HG03565 (cell line): Measurements from ENCODE around the gene ITGA7.

Source experiments
- ATAC-seq: cut with Tn5 transposase; IDR thresholded peaks from one replicate; pipeline ENCODE4 v1.9.1; 2021; ENCODE audit warnings: mild to moderate bottlenecking, moderate library complexity; ENCODE audit not compliant: unreplicated experiment

The ITGA7 gene

DNA sequence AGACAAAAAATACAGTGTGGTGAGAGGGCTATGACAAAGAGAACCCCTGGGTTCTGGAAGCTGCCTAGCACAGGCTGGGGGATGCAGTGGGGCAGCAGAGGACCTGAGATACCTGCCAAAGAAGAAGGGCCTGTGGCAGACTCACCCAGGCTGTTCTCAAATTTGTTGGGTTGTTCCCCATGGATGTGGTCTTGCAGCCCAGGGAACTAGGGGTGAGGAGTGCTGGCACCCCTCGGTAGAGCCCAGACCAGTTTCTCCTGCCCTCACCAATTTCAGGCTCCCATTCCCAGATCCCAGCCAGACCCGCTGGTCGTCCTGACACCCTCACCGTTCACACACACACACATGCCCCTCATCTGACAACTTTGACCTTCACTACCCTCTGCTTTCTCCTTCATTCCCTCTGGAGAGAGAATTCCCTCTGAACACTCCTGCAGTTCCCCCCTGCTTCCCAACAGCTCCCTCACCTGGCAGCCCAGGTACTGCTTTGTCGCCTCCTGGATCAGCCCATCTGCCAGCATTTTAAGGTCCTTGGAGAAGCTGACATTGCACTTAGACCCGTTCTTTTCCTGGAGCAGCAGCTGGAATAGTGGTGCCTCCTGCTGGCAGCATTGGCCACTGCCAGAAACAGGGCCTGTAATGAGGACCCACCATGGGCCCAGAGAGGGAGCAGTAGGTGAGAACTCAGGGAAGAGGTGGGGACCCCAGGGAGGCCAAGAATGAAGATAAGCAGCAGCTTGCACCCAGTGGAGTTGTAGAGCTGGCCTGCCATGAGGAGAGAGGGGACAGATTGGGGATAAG lies 29.3 kb upstream of the ITGA7 start:
- no peak for ATAC-seq

DNA sequence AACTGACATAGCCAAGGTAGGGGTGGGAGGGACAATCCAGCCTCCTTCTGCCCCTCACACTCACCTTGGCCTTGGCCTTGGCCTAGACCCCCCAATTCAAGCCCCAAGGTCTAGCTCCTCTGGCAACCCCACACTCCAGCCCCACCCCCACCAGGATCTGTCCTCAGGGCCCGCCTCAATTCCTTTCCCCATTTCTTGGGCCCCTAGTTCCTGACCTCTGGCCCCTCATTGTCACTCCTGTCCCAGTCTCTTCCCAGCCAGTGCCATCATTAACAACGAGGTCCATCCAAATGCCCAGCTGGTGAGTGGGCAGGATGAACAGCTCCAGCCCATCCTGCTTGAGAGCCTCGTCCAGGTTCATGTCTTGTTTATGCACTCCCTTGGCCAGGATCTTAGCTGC lies 28.4 kb upstream of the ITGA7 start:
- no peak for ATAC-seq

DNA sequence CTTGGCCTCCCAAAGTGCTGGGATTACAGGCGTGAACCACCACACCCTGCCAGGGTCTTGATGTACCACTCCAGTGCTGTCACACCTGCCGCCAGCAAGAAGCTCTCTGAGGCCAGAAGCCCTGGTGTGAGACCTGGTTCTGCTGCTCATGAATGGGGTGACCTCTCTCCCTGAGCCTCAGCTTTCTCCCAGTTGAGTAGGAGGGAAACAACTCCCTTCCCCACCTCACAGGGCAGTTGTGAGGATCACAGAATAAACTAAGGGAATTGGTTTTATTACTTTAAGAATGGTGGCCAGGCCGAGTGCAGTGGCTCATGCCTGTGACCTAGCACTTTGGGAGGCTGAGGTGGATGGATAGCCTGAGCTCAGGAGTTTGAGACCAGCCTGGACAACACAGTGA lies 26.9 kb upstream of the ITGA7 start:
- no peak for ATAC-seq

DNA sequence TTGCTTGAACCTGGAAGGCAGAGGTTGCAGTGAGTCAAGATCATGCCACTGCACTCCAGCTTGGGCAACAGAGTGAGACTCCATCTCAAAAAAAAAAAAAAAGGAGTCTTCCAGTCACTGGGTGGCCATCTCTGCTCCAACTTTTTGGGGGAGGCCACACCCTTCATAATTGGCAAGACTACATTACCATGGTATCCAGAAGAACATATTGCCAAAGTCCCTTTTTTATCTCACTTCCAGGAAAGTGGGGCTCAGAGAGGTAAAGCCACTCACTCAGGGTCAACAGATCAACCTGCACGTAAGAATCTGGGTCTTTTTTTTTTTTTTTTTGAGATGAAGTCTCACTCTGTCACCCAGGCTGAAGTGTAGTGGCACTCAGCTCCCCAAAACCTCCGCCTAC lies 26.2 kb upstream of the ITGA7 start:
- ATAC-seq: no peak

DNA sequence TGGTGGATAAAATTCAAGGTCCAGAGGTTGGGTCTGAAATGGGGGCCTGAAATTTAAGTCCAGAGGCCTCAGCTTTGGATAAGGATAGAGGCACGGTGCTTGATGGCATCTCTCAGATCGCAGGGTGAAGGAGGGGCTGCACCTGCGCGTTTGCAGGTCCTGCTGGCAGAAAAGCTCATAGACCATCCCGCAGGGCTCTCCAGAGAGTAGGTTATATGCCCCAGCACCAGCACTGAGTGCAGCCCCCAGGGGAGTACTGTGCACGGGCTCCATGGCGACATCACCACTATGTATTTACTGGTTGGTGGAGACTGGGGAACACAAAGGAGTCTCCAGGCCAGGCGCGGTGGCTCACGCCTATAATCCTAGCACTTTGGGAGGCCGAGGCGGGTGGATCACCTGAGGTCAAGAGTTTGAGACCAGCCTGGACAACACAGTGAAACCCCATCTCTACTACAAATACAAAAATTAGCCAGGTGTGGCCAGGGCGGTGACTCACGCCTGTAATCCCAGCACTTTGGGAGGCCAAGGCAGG lies 25.4 kb upstream of the ITGA7 start:
- ATAC-seq: no peak

DNA sequence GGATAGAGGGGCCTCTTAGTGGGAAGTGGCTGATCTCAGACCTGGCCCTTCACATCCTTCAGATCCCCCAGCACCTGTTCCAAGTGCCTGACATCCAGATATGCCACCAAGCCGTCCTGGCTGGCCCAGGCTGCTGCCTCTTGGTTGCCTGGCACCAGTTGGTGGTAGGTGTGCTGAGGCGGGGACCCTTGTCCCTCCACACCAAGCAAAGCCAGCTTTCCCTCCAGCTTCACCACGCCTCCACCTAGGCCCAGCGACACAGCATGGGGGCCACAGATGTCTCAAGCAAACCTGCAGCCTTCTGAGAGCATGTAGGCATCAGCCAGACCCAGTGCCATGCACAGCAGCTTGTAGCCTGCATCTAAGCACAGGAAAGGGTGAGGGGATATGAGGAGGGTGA lies 24.6 kb upstream of the ITGA7 start:
- no peak for ATAC-seq

DNA sequence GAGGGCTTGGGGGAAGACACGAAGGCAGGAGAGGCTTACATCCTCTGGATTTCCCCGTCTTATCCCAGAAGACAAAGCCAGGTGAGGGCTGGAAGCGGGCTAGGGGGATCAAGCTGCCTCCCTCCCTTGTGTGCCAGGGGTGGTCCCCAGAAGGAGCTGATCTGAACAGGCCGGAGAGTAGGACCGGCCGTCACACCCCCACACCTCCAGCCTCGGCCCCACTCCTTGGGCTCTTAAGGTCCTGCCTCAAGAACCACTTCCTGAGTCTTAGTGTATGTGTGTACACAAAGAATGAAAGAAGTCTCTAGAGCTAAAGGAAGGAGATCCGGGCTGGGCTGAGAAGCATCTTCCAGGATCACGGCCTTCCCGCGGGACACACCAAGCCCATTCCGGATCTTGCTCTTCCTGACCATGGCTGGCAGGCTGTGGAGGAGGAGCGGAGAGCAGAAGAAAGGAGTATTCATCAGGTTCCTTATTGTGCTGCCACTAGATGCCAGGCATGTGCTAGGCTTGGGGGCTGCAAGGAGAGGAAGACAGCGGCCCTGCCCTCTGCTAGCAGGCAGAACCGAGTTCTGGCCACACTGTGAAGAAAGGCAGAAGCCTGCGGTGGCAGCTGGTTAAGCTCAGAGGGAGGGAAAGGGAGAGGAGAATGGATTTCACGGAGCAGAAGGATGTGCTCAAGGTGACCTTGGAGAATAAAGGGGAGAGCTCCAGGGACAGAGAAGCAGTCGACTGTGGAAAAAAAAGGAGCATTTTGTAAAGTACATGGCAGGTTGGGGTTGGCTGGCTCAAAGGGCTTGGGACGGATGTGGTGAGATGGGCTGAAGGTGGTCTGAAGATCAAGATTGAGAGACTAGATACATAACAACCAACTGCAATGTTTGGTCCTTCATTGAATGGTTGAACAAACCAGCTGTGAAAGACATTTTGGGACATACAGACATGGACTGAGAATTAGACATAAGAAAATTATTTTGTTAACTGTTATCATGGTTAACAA lies 22.4 kb upstream of the ITGA7 start:
- peak; percentile 27 for ATAC-seq

DNA sequence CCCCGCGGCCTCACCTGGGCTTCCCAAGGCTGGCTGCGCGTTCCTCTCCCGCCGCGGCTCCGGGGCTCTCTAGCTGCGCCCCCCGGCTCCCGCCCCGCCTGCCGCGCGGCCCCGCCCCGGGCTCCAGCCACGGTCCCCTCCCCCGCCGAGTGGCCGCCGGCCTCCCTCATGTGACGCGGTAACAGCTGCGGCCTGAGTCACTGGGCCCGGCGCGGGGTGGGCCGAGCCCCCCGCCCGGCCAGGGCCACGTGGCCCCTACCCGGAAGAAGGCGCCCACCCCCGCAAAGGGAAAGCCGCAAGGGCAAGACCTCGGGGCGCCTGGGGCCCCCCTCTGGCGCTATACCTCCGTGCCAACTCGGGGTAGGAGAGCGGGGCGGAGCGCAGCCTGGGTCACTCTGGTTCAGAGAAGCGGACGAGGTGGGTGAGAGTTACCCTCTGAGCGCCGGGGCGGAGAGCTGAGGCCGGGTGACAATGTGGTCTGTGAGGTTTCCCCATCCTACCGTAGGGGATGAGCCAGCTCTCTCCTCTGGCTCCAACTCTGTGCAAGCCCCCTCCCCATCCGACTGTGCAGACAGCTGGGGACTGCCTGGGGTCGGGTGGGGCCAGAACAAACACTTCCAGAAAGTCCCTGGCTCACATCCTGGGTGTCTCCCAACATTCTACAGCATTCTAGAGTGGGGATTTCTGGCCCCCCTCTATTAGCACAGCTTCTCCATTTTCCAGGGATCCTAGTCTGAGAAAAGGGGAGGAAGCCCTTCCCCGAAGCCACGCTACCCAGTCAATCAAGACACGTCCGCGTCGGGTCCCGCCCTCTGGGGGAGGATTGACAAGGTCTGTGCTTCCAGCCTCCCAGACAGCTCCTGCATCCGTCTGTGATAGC lies 21.5 kb upstream of the ITGA7 start, which contains the start of gene CD63:
CD63 (minus strand) TSS at position 71 of the 880 bp plus-strand sequence. CDS start 668 bp downstream, outside the sequence.
- ATAC-seq: peak; percentile 54

DNA sequence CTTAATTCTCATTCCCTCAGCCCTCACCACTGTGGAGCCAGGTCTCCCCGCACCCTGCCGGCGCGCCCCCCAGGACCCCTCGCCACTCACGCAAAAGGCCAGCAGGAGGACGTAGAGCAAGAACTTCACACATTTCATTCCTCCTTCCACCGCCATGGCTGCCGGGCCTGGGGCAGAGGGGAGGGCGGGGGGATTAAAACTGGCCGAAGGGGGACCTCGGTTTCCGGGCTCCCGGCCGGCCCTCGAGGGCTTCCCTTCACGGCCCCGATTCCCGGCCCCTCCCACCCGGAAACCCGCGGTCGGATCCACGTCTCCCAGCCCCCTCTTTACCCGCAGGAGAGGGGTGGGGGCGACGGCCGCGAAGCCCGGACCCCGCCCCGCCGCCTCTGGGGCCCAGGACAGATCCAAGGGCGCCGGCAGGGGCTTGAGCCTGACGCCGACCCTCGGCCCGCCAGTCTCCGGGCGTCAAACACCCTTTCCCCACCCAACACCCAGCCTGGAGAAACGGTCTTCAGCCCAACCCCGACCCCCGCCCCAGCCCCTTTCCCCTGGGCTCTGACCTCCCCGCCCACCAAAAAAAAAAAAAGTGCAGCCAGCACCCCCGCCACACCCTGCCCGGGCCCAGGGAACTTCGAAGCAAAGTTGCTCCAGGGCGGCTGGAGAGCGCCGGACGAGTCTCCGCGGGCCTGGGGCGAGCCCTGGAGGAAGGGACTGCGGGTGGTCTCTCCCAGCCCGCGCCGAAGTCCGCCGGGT lies 20.7 kb upstream of the ITGA7 start:
- no peak for ATAC-seq

DNA sequence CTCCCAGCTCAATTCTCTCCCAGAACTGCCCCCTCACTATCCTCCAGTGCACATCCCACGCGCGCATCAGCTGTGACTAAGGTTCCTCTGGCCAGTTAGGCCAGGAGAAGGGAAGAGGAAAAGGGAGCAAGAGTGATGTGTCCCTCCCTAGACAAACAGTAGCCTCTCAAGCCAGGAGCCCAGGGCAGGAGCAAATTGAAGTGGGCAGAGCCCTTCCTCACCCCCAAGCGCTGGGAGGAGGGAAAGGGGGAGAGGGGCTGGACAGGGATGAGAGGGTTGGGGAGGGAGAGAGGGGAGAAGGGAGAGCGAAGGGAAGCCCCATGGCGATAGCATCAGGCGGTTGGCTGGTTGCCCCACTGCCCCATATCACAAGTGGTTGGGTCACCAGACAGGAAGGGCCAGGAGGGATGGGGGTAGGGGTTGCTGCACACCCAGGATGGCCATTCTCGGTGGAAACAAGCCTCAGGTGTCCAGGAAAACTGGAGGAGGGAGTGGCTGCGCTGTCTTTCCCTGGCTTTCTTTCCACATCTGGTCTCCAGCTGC lies 20.0 kb upstream of the ITGA7 start:
- ATAC-seq: no peak

DNA sequence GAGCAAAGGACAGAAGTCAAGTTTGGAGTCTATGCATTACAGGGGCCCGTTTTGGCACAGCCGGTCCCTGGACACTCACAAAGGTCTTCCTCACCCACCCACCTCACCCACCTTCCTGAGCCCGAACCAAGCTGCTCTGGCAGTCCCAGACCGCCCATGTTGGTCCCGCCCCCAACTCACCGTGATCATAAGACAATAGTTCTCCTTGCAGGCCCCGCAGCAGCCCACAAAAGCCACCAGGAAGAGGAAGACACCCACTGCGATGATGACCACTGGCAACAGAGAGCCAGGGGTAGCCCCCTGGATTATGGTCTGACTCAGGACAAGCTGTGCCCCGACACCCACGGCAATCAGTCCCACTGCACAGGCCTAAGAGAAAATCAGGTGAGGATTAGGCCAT lies 19.3 kb upstream of the ITGA7 start:
- no peak for ATAC-seq

DNA sequence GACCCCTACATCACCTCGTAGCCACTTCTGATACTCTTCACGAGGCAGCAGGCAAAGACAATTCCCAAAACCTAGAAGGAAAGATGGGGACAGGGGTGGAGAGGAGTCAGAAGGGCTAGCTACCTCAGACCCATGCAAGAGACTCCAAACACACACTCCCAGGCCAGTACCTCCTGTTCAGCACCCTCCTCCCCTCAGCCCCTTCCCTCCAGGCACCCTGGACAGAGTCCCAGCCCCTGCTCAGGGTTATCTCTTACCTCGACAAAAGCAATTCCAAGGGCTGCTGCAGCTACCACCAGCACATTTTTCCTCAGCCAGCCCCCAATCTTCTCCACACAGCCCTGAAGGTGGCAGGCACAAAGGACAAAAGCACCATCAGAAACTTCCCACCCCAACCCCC lies 17.9 kb upstream of the ITGA7 start:
- ATAC-seq: no peak

DNA sequence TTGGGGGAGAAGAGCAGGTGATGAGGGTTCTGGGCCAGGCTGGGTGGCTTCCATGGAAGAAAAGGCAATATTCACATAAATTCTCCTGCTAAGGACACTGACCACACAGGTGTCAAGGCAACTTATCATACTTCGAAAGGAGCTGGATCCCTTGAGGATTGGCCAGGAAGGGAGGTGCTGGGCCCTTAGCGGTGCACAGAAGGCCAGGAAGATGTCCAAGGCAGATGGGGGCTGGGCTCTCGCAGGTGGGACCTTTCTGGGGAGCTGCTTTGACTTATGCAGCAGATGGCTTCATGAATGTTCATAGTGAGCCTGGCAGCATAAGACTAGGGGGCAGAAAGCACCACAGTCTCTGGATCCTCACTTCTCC lies 17.2 kb upstream of the ITGA7 start:
- ATAC-seq: no peak

DNA sequence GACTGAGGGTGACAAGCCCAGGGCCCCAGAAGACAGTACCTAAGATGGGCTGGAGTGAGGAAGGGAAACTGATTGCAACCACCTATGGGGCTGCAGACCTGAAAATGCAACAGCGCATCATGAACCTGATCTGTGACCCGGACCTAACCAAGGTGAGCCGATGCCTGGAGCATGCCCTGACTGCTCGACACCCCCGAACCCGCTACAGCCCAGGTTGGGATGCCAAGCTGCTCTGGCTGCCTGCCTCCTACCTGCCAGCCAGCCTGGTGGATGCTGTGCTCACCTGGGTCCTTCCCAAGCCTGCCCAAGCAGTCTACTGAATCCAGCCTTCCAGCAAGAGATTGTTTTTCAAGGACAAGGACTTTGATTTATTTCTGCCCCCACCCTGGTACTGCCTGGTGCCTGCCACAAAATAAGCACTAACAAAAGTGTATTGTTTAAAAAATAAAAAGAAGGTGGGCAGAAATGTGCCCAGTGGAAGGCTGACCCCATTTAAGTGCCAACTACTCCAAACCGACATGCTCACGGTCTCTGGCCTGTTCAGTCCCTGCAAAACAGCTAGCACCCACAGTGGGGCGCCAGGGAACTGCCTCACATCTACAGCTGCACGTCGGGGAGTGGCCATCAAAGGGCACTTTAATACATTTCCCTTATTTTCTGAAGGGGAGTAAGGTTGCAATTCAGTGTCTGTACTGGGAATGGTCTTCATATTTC lies 16.7 kb upstream of the ITGA7 start:
- ATAC-seq: no peak

DNA sequence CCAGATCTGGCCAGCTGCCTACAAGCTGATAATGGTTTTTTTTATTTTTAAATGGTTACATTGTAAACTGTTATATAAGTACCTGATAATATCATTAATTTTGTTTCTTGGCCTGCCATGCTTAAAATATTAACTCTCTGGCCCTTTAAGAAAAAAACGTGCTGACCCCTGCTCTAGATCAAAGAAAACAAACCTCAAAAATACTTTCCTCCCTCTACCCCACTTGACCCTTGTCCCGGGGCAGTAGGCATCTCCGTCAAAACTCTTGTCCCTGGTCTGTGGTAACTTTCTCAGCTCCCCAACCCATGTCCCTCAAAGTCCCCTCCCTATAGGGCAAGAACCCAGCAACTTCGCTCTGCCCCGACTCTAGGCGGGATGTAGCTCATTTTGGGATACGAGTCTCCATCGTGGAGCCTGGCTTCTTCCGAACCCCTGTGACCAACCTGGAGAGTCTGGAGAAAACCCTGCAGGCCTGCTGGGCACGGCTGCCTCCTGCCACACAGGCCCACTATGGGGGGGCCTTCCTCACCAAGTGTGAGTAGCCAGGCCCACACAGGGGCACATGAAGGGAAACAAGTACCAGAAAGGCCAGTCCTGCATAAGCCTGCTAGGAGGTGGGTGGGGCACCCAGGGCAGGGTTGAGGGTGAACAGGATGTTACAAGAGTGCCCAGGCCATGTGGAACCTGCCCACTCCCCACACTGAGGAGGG lies 16.0 kb upstream of the ITGA7 start:
- no peak for ATAC-seq

DNA sequence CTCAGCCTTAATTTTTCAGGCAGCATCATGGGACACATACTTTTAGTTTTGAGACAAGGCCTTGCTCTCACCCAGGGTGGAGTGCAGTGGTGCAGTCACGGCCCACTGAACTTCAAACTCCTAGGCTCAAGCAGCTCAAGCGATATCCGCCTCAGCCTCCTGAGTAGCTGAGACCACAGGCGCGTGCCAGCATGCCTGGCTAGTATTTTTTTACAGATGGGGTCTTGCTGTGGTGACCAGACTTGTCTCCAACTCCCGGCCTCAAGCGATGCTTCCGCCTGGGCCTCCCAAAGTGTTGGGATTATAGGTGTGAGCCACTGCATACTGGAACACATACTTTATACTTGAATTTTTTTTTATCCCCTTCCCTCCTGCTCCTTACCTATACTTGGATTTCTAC lies 15.2 kb upstream of the ITGA7 start:
- no peak for ATAC-seq

DNA sequence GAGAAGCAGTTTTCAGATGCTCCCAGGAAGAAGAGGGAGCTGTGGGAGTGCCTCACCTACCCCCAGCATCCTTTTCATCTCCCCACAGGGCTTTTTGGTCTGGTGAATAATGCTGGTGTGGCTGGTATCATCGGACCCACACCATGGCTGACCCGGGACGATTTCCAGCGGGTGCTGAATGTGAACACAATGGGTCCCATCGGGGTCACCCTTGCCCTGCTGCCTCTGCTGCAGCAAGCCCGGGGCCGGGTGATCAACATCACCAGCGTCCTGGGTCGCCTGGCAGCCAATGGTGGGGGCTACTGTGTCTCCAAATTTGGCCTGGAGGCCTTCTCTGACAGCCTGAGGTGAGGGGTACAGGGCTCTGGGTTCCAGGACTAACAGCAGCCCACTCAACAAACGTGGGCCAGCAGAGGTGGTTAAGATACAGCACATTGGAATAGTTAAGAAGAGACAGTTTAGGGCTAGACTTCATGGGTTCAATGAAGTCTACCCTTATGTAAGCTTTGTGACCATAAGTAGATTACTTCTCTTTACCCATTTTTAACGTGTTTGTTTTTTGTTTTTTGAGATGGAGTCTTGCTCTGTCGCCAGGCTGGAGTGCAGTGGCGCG lies 14.0 kb upstream of the ITGA7 start:
- ATAC-seq: no peak

DNA sequence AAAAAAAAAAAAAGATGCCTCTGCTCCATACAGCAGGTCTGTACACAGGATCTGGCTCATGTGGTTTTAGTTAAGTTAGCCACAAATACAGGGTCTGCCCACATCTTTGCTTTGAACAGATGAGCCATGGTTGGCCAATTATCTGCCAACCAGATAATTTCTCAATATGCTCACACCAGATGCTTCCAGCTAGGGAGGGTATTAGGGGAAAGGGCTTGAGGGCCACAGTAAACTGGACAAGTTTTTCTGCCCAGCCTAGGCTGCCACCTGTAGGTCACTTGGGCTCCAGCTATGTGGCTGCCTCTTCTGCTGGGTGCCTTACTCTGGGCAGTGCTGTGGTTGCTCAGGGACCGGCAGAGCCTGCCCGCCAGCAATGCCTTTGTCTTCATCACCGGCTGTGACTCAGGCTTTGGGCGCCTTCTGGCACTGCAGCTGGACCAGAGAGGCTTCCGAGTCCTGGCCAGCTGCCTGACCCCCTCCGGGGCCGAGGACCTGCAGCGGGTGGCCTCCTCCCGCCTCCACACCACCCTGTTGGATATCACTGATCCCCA lies 13.3 kb upstream of the ITGA7 start:
- no peak for ATAC-seq
